PFSK-1 (cell line): ENCODE results near the gene AP4S1.

ENCODE experiments used
- FOXP2 ChIP-seq: optimal IDR thresholded peaks from 2 replicates; pipeline ENCODE3; 2011; ENCODE audit warnings: borderline replicate concordance, control low read depth, inconsistent platforms; ENCODE audit not compliant: insufficient read depth; ENCODE audit errors: extremely low read length, extremely low read depth
- POLR2AphosphoS5 ChIP-seq: IDR thresholded peaks from 2 replicates; pipeline ENCODE4 v1.6.1; 2012; ENCODE audit warnings: low read depth, mild to moderate bottlenecking, control low read depth, low read length, moderate library complexity
- REST ChIP-seq, 2 experiments: IDR thresholded peaks; 2 replicates each; pipeline versions ENCODE4 v1.6.1 to v1.8.0; 2011 to 2012; ENCODE audit warnings: low read depth in 2 of 2, low read length in 2 of 2, control low read depth in 1 of 2, inconsistent platforms in 1 of 2, mild to moderate bottlenecking in 1 of 2, moderate library complexity in 1 of 2; ENCODE audit not compliant: insufficient read depth in 1 of 2
- SIN3A ChIP-seq: IDR thresholded peaks from 2 replicates; pipeline ENCODE4 v1.6.1; 2012; ENCODE audit warnings: mild to moderate bottlenecking, low read length, moderate library complexity, borderline replicate concordance; ENCODE audit not compliant: insufficient read depth
- TAF1 ChIP-seq: IDR thresholded peaks from 2 replicates; pipeline ENCODE4 v1.6.1; 2012; ENCODE audit warnings: low read length, control low read depth, borderline replicate concordance; ENCODE audit not compliant: insufficient read depth

AP4S1 gene

GRCh38 chr14:30998100-30998706 is 27.2 kb upstream of the AP4S1 start:
- TF ChIP-seq TAF1, result no peak
- no peak for TF ChIP-seq FOXP2
- TF ChIP-seq SIN3A, result no peak
- no peak for TF ChIP-seq REST (IDR thresholded peaks at IDR 0.05; ENCODE audit: insufficient read depth in 1 of 2, low read depth in 2 of 2, low read length in 2 of 2)
- no peak for TF ChIP-seq POLR2AphosphoS5

GRCh38 chr14:30999038-30999773 is 26.2 kb upstream of the AP4S1 start:
- no peak for TF ChIP-seq FOXP2

- TF ChIP-seq POLR2AphosphoS5, result no peak
- TF ChIP-seq SIN3A, result no peak
- no peak for TF ChIP-seq TAF1
- TF ChIP-seq REST (IDR thresholded peaks at IDR 0.05; ENCODE audit: insufficient read depth in 1 of 2, low read depth in 2 of 2, low read length in 2 of 2), result no peak
- TF ChIP-seq FOXP2, result no peak
Observed at GRCh38 chr14:31000629-31001338, 24.7 kb upstream of the AP4S1 start.

GRCh38 chr14:31001339-31001658 is 24.1 kb upstream of the AP4S1 start:
- TF ChIP-seq TAF1 (no peak), REST (IDR thresholded peaks at IDR 0.05; ENCODE audit: insufficient read depth in 1 of 2, low read depth in 2 of 2, low read length in 2 of 2) (no peak), SIN3A (no peak), FOXP2 (no peak), POLR2AphosphoS5 (no peak)

GRCh38 chr14:31003284-31003683 is 22.2 kb upstream of the AP4S1 start:
- TF ChIP-seq REST (IDR thresholded peaks at IDR 0.05; ENCODE audit: insufficient read depth in 1 of 2, low read depth in 2 of 2, low read length in 2 of 2) (no peak), TAF1 (no peak), FOXP2 (no peak), POLR2AphosphoS5 (no peak), SIN3A (no peak)
